Smooth muscle cell (in vitro differentiated cells): Measurements from ENCODE around the gene GAL. TPM values are rescaled to one million over a fixed set of nuclear protein-coding genes. Genes with fewer than 3 reads are reported as not detected.

Experiments
- DNase-seq: peaks from one replicate; lab custom pipeline; 2025; ENCODE audit not compliant: unreplicated experiment; lab: John Stamatoyannopoulos, UW
- H2AFZ ChIP-seq: fragments of 200-600 bp; sonication (generic); 2 replicates; pipeline ENCODE4 v1.6.0; 2016; ENCODE audit warnings: antibody characterized with exemption, low read depth, mild to moderate bottlenecking
- H3F3A ChIP-seq: fragments of 200-600 bp; sonication (generic); 2 replicates; pipeline ENCODE4 v1.6.0; 2017; ENCODE audit warnings: antibody characterized with exemption, low read depth
- H3K27ac ChIP-seq: fragments of 200-600 bp; sonication (generic); 2 replicates; pipeline ENCODE4 v1.5.1; 2016; ENCODE audit warnings: low read depth, mild to moderate bottlenecking
- H3K27me3 ChIP-seq: fragments of 200-600 bp; sonication (generic); 2 replicates; pipeline ENCODE4 v1.6.1; 2016; ENCODE audit warnings: low read depth, mild to moderate bottlenecking
- H3K36me3 ChIP-seq: fragments of 200-600 bp; sonication (generic); 2 replicates; pipeline ENCODE4 v1.5.1; 2016; ENCODE audit warnings: low read depth
- H3K4me1 ChIP-seq: fragments of 200-600 bp; sonication (generic); 2 replicates; pipeline ENCODE4 v1.5.1; 2016; ENCODE audit warnings: low read depth
- H3K4me2 ChIP-seq: fragments of 200-600 bp; sonication (generic); 2 replicates; pipeline ENCODE4 v1.6.0; 2016; ENCODE audit warnings: mild to moderate bottlenecking
- H3K4me3 ChIP-seq: fragments of 200-600 bp; sonication (generic); 2 replicates; pipeline ENCODE4 v1.5.1; 2016; ENCODE audit warnings: mild to moderate bottlenecking
- H3K79me2 ChIP-seq: fragments of 200-600 bp; sonication (generic); 2 replicates; pipeline ENCODE4 v1.6.0; 2016; ENCODE audit warnings: low read depth, mild to moderate bottlenecking
- H3K9ac ChIP-seq: fragments of 200-600 bp; sonication (generic); 2 replicates; pipeline ENCODE4 v1.6.0; 2016; ENCODE audit warnings: low read depth
- H3K9me3 ChIP-seq: fragments of 200-600 bp; sonication (generic); replicated peaks from 2 replicates; pipeline ENCODE4 v1.5.1; 2016; ENCODE audit warnings: low read depth
- H4K20me1 ChIP-seq: fragments of 200-600 bp; sonication (generic); 2 replicates; pipeline ENCODE4 v1.6.0; 2016; ENCODE audit warnings: low read depth
- CTCF ChIP-seq: fragments of 200-600 bp; sonication (generic); IDR thresholded peaks from 2 replicates; pipeline ENCODE4 v1.5.1; 2017; ENCODE audit warnings: borderline replicate concordance, mild to moderate bottlenecking, antibody characterized with exemption; ENCODE audit not compliant: insufficient read depth, poor library complexity, severe bottlenecking
- WGBS: methylation state at CpG from one replicate; pipeline ENCODE4 v1.1.7; 2016; ENCODE audit warnings: low lambda C conversion rate; 5-methylcytosine and 5-hydroxymethylcytosine counted together
- polyA plus RNA-seq: library from polyadenylated mRNA; unstranded; fragments of >200 nt; fragmentation: Nextera tagmentation; extraction: Ambion mirVana; gene quantifications from 2 replicates; pipeline ENCODE4 v1.2.1, GENCODE V29; 2016
- total RNA-seq: library from RNA; depleted of rRNA; stranded (reverse); fragments of >200 nt; gene quantifications from 2 replicates; pipeline ENCODE4 v1.2.3, GENCODE V29; 2014

GAL gene
- total and polyA plus RNA-seq, 2 experiments from 2014 or later = 19.4 to 61.5 TPM

GRCh38 chr11:68735125-68735524 is 50.8 kb downstream of the GAL start:
- WGBS = 92% methylated on average over 6 of the region's 6 CpGs
- no peaks in the 10 kb centered on the region for H4K20me1 ChIP-seq

GRCh38 chr11:68735646-68736045 is 51.3 kb downstream of the GAL start:
- H2AFZ ChIP-seq = no peak overlapping the region
- H4K20me1 ChIP-seq = no peaks in the 10 kb centered on the region
- no peaks in the 10 kb centered on the region for H3K4me1 ChIP-seq
- no peak overlapping the region for H3K4me3 ChIP-seq
- no peak for TF ChIP-seq CTCF
- no peak overlapping the region for H3K9ac ChIP-seq
- no peaks in the 10 kb centered on the region for H3F3A ChIP-seq
- no peak for DNase-seq
- H3K36me3 ChIP-seq = no peaks in the 10 kb centered on the region
- H3K27ac ChIP-seq = no peak overlapping the region
- no peaks in the 10 kb centered on the region for H3K9me3 ChIP-seq
- H3K27me3 ChIP-seq = no peaks in the 10 kb centered on the region
- 90% methylated on average over 6 of the region's 6 CpGs for WGBS
- no peaks in the 10 kb centered on the region for H3K79me2 ChIP-seq
- no peak overlapping the region for H3K4me2 ChIP-seq

More at GRCh38 chr11:68735125-68735524, 50.8 kb downstream of the GAL start:
- H3K9ac ChIP-seq = no peak overlapping the region
- H3K4me2 ChIP-seq = no peak overlapping the region
- no peak overlapping the region for H2AFZ ChIP-seq
- H3K27me3 ChIP-seq = no peaks in the 10 kb centered on the region
- no peaks in the 10 kb centered on the region for H3K4me1 ChIP-seq
- H3K79me2 ChIP-seq = no peaks in the 10 kb centered on the region
- DNase-seq = no peak
- no peak overlapping the region for H3K4me3 ChIP-seq
- H3K9me3 ChIP-seq = no peaks in the 10 kb centered on the region
- no peak overlapping the region for H3K27ac ChIP-seq
- H3K36me3 ChIP-seq = no peaks in the 10 kb centered on the region
- TF ChIP-seq CTCF = no peak
- H3F3A ChIP-seq = no peaks in the 10 kb centered on the region

Other genes with a start within 250 kb of the GAL start
- gene PPP6R3, start 223.8 kb upstream of the GAL start, total RNA-seq = 120 and 121 TPM in 2 replicates
- gene PPP6R3, start 223.8 kb upstream of the GAL start, polyA plus RNA-seq = 28.4 and 36.7 TPM in 2 replicates
- 0.45 and 1.3 TPM in 2 replicates for gene TESMIN, start 67.0 kb downstream of the GAL start, total RNA-seq
- gene TESMIN, start 67.0 kb downstream of the GAL start, polyA plus RNA-seq = 1.6 and 4.8 TPM in 2 replicates
- gene CPT1A, start 157.4 kb downstream of the GAL start, total RNA-seq = 1.7 and 1.9 TPM in 2 replicates
- gene CPT1A, start 157.4 kb downstream of the GAL start, polyA plus RNA-seq = 0.24 and 0.98 TPM in 2 replicates
- 41.2 and 49.3 TPM in 2 replicates for gene MRPL21, start 219.3 kb downstream of the GAL start, total RNA-seq
- gene MRPL21, start 219.3 kb downstream of the GAL start, polyA plus RNA-seq = 110 and 116 TPM in 2 replicates
- gene IGHMBP2, start 219.3 kb downstream of the GAL start, total RNA-seq = 9.5 and 13.3 TPM in 2 replicates
- 12.1 and 13.2 TPM in 2 replicates for gene IGHMBP2, start 219.3 kb downstream of the GAL start, polyA plus RNA-seq